ENCODE measurements around the gene SDR9C7.

The SDR9C7 gene

DNA sequence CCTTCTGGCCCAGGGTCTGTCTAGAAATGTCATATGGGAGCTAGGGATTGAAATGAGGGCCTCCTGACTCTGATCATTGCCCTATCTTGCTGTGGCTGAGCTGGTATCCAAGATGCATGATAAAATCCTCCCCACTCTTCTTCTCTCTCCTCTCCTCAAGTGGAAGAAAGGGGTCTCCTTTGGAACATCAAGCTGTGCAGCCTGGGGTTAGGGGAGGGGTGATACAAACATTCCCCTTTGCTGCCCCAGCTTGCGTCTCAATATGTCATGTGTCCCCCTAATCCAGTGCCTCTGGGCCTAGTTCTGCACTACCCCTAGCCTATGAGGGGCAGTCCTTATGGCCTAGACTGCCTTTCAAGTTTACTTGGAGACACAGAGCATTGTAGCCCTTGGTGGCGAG, 14.7 kb upstream of the SDR9C7 start:
- Histone ChIP-seq H3K4me3 (replicated peaks; ENCODE audit: insufficient read depth, low read length) (no peak overlapping the region), H3K27me3 (ENCODE audit: insufficient read depth, poor library complexity, severe bottlenecking) (no peaks in the 10 kb centered on the region), H3K27ac (replicated peaks) (no peak overlapping the region)
- TF ChIP-seq GABPA (IDR thresholded peaks at IDR 0.05; ENCODE audit: low read depth) (no peak), POLR2AphosphoS5 (IDR thresholded peaks at IDR 0.05; ENCODE audit: low read depth) (no peak), REST (IDR thresholded peaks at IDR 0.05; ENCODE audit: insufficient replicate concordance, low read depth) (no peak), SPI1 (IDR thresholded peaks at IDR 0.05; ENCODE audit: borderline replicate concordance, low read depth) (no peak)
- TF ChIP-seq, protein P1, sequence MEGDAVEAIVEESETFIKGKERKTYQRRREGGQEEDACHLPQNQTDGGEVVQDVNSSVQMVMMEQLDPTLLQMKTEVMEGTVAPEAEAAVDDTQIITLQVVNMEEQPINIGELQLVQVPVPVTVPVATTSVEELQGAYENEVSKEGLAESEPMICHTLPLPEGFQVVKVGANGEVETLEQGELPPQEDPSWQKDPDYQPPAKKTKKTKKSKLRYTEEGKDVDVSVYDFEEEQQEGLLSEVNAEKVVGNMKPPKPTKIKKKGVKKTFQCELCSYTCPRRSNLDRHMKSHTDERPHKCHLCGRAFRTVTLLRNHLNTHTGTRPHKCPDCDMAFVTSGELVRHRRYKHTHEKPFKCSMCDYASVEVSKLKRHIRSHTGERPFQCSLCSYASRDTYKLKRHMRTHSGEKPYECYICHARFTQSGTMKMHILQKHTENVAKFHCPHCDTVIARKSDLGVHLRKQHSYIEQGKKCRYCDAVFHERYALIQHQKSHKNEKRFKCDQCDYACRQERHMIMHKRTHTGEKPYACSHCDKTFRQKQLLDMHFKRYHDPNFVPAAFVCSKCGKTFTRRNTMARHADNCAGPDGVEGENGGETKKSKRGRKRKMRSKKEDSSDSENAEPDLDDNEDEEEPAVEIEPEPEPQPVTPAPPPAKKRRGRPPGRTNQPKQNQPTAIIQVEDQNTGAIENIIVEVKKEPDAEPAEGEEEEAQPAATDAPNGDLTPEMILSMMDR (IDR thresholded peaks at IDR 0.05; ENCODE audit: insufficient read depth, low read length): no peak
- no peak for DNase-seq (ENCODE audit: low read depth in 1 of 2, low spot score in 1 of 2)

DNA sequence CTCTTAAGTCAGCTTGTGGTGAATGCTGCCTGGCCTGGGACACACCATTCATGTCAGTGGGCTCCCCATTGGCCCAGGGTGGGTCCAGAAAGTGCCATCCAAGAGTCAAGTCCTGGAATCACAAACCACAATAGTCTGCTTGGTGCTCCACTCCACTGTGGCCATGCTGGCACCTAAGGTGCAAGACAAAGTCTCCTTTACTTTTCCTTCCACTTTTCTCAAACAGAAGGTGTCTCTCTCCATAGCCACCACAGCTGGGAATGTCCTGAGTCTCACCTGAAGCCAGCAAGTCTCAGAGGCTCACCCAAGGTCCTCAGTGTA, 14.2 kb upstream of the SDR9C7 start:
- TF ChIP-seq GABPA (IDR thresholded peaks at IDR 0.05; ENCODE audit: low read depth) (no peak), SPI1 (IDR thresholded peaks at IDR 0.05; ENCODE audit: borderline replicate concordance, low read depth) (no peak), REST (IDR thresholded peaks at IDR 0.05; ENCODE audit: insufficient replicate concordance, low read depth) (no peak), POLR2AphosphoS5 (IDR thresholded peaks at IDR 0.05; ENCODE audit: low read depth) (no peak)
- TF ChIP-seq, protein P1 (IDR thresholded peaks at IDR 0.05; ENCODE audit: insufficient read depth, low read length): no peak
- no peaks in the 10 kb centered on the region for H3K27me3 ChIP-seq (ENCODE audit: insufficient read depth, poor library complexity, severe bottlenecking)
- DNase-seq (ENCODE audit: low read depth in 1 of 2, low spot score in 1 of 2): no peak
- H3K27ac ChIP-seq (replicated peaks): no peak overlapping the region
- no peak overlapping the region for H3K4me3 ChIP-seq (replicated peaks; ENCODE audit: insufficient read depth, low read length)

- TF ChIP-seq REST (IDR thresholded peaks at IDR 0.05; ENCODE audit: insufficient replicate concordance, low read depth) (no peak), SPI1 (IDR thresholded peaks at IDR 0.05; ENCODE audit: borderline replicate concordance, low read depth) (no peak), POLR2AphosphoS5 (IDR thresholded peaks at IDR 0.05; ENCODE audit: low read depth) (no peak), GABPA (IDR thresholded peaks at IDR 0.05; ENCODE audit: low read depth) (no peak)
- TF ChIP-seq, protein P1 (IDR thresholded peaks at IDR 0.05; ENCODE audit: insufficient read depth, low read length): no peak
- Histone ChIP-seq H3K27ac (replicated peaks) (no peak overlapping the region), H3K27me3 (ENCODE audit: insufficient read depth, poor library complexity, severe bottlenecking) (no peaks in the 10 kb centered on the region), H3K4me3 (replicated peaks; ENCODE audit: insufficient read depth, low read length) (no peak overlapping the region)
- no peak for DNase-seq (ENCODE audit: low read depth in 1 of 2, low spot score in 1 of 2)
These were observed 13.6 kb upstream of the SDR9C7 start for GRCh38 chr12:56947633-56948456.

All from HL-60 (cell line).